Measurements from ENCODE around the gene RAB43.

The RAB43 gene

DNA sequence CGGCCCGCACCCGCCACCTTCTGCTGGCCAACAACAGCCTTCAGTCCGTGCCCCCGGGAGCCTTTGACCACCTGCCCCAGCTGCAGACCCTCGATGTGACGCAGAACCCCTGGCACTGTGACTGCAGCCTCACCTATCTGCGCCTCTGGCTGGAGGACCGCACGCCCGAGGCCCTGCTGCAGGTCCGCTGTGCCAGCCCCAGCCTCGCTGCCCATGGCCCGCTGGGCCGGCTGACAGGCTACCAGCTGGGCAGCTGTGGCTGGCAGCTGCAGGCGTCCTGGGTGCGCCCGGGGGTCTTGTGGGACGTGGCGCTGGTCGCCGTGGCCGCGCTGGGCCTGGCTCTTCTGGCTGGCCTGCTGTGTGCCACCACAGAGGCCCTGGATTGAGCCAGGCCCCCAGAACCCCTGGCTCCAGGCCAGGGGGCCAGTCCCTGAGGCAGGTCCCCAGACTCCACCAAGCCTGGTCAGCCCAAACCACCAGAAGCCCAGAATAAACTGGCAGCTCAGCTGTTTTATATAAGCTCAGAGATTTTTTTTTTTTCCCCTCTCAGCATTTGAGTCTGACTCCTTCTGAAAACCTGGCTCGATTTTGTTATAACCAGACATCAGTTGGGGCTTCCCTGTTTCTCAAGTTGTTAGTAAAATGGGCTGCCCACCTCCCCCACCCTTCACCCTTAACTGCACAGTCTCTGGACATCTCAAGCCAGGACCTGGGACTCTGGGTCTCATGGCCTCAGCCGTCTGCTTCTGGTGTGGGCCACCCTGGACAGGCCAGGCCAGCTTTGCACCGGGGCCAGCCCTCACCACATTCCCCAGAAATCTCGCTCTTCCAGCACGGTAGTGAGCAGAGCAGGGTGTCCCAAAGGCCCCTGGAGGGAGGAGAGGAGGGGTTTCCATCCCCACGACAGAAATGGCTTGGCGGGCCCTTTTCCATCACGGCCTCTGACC, 59.4 kb downstream of the RAB43 start:
- H3K9me3 ChIP-seq (ENCODE audit: control insufficient read depth in 1 of 2, low read length in 2 of 2), result no peaks in the 10 kb centered on the region
- H3K36me3 ChIP-seq (ENCODE audit: control insufficient read depth in 1 of 2, insufficient read depth in 2 of 2, low read length in 2 of 2), result no peaks in the 10 kb centered on the region
- H3K27me3 ChIP-seq (ENCODE audit: control insufficient read depth in 1 of 2, insufficient read depth in 2 of 2, low read length in 2 of 2), result no peaks in the 10 kb centered on the region
- no peak overlapping the region for H3K4me3 ChIP-seq (ENCODE audit: low read depth in 1 of 2, low read length in 2 of 2)
- no peak overlapping the region for H3K9ac ChIP-seq (ENCODE audit: low read depth in 1 of 2, low read length in 2 of 2)
- peaks cover 15 to 21% of the 10 kb centered on the region in 2 donors for H3K4me1 ChIP-seq (ENCODE audit: control insufficient read depth in 1 of 2, insufficient read depth in 2 of 2, low read length in 2 of 2)
- H3K27ac ChIP-seq (ENCODE audit: low read depth, low read length), result no peak overlapping the region

DNA sequence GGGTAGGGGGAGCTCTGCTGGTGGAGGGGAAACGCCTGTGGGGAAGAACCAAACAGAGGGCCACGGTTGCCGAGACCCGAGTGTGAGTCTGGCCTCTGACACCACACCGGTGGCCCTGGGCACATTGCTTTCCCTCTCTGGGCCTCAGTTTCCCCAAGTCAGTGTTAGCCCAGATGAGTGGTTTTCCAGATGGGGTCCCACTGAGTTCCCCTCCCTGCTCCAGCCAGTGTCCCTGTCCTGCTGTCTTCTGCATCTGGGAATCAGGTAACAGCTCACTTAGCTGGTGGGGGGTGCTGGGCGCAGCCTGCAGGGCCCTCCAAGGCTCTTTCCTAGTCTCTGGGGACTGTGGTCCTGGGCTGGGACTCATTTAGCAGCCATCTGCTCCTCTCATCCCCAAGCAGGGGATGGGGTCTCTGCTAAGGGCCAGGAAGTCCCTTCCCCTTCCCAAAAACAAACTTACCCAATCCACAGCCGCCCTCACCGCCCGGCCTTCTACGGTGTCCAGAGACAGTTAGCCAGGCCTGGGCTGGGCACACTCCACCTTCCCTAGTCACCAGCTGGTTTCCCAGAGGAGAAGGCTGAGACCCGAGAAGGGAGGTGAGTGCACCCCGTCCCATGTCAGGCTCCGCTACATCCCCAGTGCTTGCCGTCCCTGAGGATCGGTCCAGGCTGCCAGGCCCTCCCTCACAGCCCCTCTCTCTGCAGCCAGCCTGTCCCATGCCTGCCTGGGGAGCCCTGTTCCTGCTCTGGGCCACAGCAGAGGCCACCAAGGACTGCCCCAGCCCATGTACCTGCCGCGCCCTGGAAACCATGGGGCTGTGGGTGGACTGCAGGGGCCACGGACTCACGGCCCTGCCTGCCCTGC, 60.3 kb downstream of the RAB43 start:
- H3K36me3 ChIP-seq (ENCODE audit: control insufficient read depth in 1 of 2, insufficient read depth in 2 of 2, low read length in 2 of 2), result no peaks in the 10 kb centered on the region
- H3K27me3 ChIP-seq (ENCODE audit: control insufficient read depth in 1 of 2, insufficient read depth in 2 of 2, low read length in 2 of 2), result no peaks in the 10 kb centered on the region
- no peaks in the 10 kb centered on the region for H3K9me3 ChIP-seq (ENCODE audit: control insufficient read depth in 1 of 2, low read length in 2 of 2)
- H3K9ac ChIP-seq (ENCODE audit: low read depth in 1 of 2, low read length in 2 of 2), result no peak overlapping the region
- H3K4me1 ChIP-seq (ENCODE audit: control insufficient read depth in 1 of 2, insufficient read depth in 2 of 2, low read length in 2 of 2), result peaks cover 15 to 21% of the 10 kb centered on the region in 2 donors
- no peak overlapping the region for H3K27ac ChIP-seq (ENCODE audit: low read depth, low read length)
- H3K4me3 ChIP-seq (ENCODE audit: low read depth in 1 of 2, low read length in 2 of 2), result no peak overlapping the region

DNA sequence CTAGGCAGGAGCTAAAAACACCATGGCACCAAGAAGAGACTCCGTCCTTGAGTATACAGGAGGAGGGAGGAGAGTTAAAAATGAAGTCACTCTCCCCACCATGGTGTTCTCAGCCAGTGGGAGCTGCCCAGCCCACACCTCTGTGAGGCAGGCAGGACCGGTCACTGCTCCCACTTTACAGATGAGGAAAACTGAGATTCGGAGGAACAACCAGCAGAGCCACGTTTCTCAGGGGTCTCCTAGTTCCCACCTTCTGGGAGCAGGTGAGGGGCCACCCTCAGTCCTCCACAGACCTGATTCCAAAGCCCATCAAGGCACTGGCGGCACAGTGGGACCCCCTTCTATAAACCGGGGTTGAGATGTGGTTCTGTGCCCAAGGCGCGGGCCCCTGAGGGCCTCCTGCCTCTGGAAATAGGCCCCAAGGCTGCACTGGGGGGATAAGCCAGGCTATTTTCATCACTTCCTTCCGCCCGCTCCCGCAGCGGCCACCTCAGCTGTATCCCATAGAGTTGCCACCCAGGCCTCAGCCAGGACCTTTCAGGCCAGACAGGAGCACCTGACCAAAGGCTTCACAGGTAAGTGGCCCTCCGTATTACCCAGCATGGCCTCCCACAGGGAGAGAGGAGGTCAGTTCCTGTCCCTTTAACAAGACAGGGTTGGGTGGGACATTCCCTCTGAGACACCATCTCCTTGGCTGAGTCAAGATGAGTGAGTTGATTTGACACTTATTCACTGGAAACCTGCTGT, 61.2 kb downstream of the RAB43 start, which contains the start of gene GP9:
Gene GP9 (plus strand): TSS at position 504 of the 747 bp plus-strand sequence. CDS start 961 bp downstream, outside the sequence.
- H3K27ac ChIP-seq (ENCODE audit: low read depth, low read length), result no peak within 1 kb of the TSS
- H3K9me3 ChIP-seq (ENCODE audit: control insufficient read depth in 1 of 2, low read length in 2 of 2), result no peaks in the 10 kb centered on the region
- no peaks in the 10 kb centered on the region for H3K36me3 ChIP-seq (ENCODE audit: control insufficient read depth in 1 of 2, insufficient read depth in 2 of 2, low read length in 2 of 2)
- no peaks in the 10 kb centered on the region for H3K27me3 ChIP-seq (ENCODE audit: control insufficient read depth in 1 of 2, insufficient read depth in 2 of 2, low read length in 2 of 2)
- H3K4me1 ChIP-seq (ENCODE audit: control insufficient read depth in 1 of 2, insufficient read depth in 2 of 2, low read length in 2 of 2), result peaks cover 13 to 18% of the 10 kb centered on the region in 2 donors
- H3K4me3 ChIP-seq (ENCODE audit: low read depth in 1 of 2, low read length in 2 of 2), result no peak within 1 kb of the TSS
- H3K9ac ChIP-seq (ENCODE audit: low read depth in 1 of 2, low read length in 2 of 2), result no peak within 1 kb of the TSS

DNA sequence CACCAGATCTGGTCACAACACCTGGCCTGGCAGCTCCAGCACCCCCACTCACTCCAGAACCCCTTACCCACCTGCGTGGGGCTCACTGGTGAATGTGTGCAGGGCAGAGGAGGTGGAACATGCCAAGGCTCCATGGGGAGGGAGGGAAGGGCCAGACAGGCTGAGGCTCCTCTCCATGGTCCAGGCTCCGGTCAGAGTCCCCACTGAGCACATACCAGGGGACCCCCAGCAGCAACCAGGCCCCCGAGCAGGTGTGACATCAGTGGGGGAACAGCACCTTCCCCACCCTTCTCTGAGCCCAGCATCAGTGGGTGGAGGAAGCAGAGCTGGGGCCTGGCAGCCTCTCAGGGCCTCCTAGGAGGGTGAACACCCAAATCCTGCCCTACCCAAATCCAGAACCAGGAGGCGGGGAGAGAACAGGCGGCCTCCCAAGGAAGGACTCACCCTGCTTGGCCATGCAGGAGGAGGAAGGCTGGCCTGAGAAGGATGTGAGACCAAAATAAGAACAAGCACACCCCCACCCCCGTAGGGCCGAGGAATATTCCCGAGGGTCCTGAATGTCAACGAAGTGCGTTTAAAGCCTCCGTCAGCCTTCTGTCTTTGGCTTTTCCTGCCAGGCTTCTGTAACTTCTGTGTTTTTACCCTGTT, 62.2 kb downstream of the RAB43 start:
- Histone ChIP-seq H3K4me1 (ENCODE audit: control insufficient read depth in 1 of 2, insufficient read depth in 2 of 2, low read length in 2 of 2) (peaks cover 4 to 9% of the 10 kb centered on the region in 2 donors), H3K27me3 (ENCODE audit: control insufficient read depth in 1 of 2, insufficient read depth in 2 of 2, low read length in 2 of 2) (no peaks in the 10 kb centered on the region), H3K9me3 (ENCODE audit: control insufficient read depth in 1 of 2, low read length in 2 of 2) (no peaks in the 10 kb centered on the region), H3K36me3 (ENCODE audit: control insufficient read depth in 1 of 2, insufficient read depth in 2 of 2, low read length in 2 of 2) (no peaks in the 10 kb centered on the region), H3K4me3 (ENCODE audit: low read depth in 1 of 2, low read length in 2 of 2) (no peak overlapping the region), H3K9ac (ENCODE audit: low read depth in 1 of 2, low read length in 2 of 2) (no peak overlapping the region), H3K27ac (ENCODE audit: low read depth, low read length) (no peak overlapping the region)

DNA sequence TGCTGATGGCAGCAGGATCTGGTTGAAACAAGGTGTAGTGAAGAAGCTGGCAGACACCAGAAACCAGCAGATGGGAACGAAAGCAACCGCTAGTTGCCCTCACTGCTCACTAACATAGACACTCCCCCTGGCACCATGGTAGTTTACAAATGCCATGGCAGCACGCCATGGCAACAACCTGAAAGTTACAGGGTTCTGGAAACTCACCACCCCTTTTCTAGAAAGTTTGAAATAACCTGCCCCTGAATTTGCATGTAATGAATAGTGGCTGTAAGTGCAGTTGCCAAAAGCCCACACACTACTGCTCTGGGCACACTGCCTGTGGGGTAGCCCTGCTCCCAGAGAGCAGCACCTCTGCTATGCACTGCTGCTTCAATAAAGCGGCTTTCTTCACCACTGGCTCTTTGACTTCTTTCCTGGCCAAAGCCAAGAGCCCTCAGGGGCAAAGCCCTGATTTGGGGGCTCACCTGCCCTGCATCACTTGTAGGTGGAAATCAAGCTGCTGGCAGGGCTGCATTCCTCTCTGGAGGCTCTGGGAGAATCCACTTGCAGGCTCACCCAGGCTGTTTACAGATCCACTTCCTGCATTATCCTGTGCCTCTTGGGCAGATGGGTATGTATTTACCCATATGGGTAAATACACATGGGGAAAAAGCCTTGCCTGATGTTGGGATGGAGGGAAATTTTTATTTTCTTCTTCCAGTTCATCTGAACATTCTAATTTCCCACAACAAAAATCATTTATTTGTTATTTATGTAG, 63.0 kb downstream of the RAB43 start:
- Histone ChIP-seq H3K27me3 (ENCODE audit: control insufficient read depth in 1 of 2, insufficient read depth in 2 of 2, low read length in 2 of 2) (no peaks in the 10 kb centered on the region), H3K4me3 (ENCODE audit: low read depth in 1 of 2, low read length in 2 of 2) (no peak overlapping the region)

DNA sequence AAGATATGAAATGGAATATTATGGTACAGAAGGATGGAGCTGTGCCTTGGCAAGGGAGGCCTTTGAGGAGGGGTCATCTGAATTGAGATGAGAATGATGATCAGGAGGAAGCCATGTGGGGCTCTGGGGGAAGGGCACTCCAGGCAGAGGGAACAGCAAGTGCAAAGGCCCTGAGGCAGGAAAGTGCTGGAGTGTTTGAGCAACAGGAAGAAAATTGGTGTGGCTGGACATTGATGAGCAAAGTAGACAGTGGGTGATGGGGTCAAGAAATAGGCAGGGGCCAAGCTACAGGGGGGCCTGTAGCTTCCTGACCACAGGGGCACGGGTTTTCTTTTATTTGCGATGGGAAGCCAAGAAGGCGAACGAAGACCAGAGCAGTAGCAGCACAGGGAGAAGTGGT, 64.4 kb downstream of the RAB43 start:
- peaks cover 14 to 17% of the 10 kb centered on the region in 2 donors for H3K4me1 ChIP-seq (ENCODE audit: control insufficient read depth in 1 of 2, insufficient read depth in 2 of 2, low read length in 2 of 2)
- no peaks in the 10 kb centered on the region for H3K36me3 ChIP-seq (ENCODE audit: control insufficient read depth in 1 of 2, insufficient read depth in 2 of 2, low read length in 2 of 2)
- H3K27ac ChIP-seq (ENCODE audit: low read depth, low read length), result no peak overlapping the region
- no peak overlapping the region for H3K4me3 ChIP-seq (ENCODE audit: low read depth in 1 of 2, low read length in 2 of 2)
- H3K27me3 ChIP-seq (ENCODE audit: control insufficient read depth in 1 of 2, insufficient read depth in 2 of 2, low read length in 2 of 2), result no peaks in the 10 kb centered on the region
- H3K9me3 ChIP-seq (ENCODE audit: control insufficient read depth in 1 of 2, low read length in 2 of 2), result no peaks in the 10 kb centered on the region
- H3K9ac ChIP-seq (ENCODE audit: low read depth in 1 of 2, low read length in 2 of 2), result no peak overlapping the region

More for the DNA sequence above, 63.0 kb downstream of the RAB43 start:
- Histone ChIP-seq H3K36me3 (ENCODE audit: control insufficient read depth in 1 of 2, insufficient read depth in 2 of 2, low read length in 2 of 2) (no peaks in the 10 kb centered on the region), H3K27ac (ENCODE audit: low read depth, low read length) (no peak overlapping the region), H3K9ac (ENCODE audit: low read depth in 1 of 2, low read length in 2 of 2) (no peak overlapping the region), H3K9me3 (ENCODE audit: control insufficient read depth in 1 of 2, low read length in 2 of 2) (no peaks in the 10 kb centered on the region), H3K4me1 (ENCODE audit: control insufficient read depth in 1 of 2, insufficient read depth in 2 of 2, low read length in 2 of 2) (peaks cover 4 to 12% of the 10 kb centered on the region in 2 donors)

DNA sequence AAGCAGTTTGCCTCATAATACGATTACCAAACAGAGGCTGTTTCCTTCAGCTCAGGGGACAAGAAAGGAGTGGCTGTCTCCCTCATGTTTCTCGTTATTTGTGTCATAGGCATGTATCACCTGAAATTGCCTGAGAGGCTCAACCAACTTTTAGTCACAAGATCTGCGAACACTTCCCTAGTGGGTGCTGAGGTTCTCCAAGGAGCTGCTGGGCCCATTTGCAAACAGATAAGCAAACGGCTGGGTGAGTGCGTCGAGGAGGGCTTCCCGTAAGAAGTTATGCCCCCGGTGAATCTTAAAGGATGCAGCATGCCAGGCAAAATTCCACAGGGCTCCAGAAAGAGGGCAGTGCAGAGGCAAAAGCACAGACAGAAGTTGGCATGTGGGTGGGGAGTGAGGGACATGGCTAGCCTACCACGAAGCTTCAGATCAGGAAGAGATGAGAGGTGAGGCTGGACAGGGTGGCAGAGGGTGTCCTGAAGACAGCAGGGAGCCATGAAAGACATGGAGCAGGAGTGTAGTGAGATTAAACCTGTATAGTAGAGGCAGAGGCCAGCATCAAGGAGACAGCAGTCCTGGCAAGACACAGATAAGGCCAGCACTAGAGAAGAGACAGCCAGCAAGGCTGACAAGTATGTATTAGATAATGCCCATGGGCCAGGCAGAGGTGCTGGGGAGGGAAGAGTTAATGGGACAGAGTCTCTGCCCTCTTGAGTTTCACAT, 65.0 kb downstream of the RAB43 start:
- no peaks in the 10 kb centered on the region for H3K36me3 ChIP-seq (ENCODE audit: control insufficient read depth in 1 of 2, insufficient read depth in 2 of 2, low read length in 2 of 2)
- peaks cover 20 to 21% of the 10 kb centered on the region in 2 donors for H3K4me1 ChIP-seq (ENCODE audit: control insufficient read depth in 1 of 2, insufficient read depth in 2 of 2, low read length in 2 of 2)
- no peak overlapping the region for H3K27ac ChIP-seq (ENCODE audit: low read depth, low read length)
- H3K9ac ChIP-seq (ENCODE audit: low read depth in 1 of 2, low read length in 2 of 2), result no peak overlapping the region
- H3K27me3 ChIP-seq (ENCODE audit: control insufficient read depth in 1 of 2, insufficient read depth in 2 of 2, low read length in 2 of 2), result no peaks in the 10 kb centered on the region
- no peak overlapping the region for H3K4me3 ChIP-seq (ENCODE audit: low read depth in 1 of 2, low read length in 2 of 2)
- no peaks in the 10 kb centered on the region for H3K9me3 ChIP-seq (ENCODE audit: control insufficient read depth in 1 of 2, low read length in 2 of 2)

DNA sequence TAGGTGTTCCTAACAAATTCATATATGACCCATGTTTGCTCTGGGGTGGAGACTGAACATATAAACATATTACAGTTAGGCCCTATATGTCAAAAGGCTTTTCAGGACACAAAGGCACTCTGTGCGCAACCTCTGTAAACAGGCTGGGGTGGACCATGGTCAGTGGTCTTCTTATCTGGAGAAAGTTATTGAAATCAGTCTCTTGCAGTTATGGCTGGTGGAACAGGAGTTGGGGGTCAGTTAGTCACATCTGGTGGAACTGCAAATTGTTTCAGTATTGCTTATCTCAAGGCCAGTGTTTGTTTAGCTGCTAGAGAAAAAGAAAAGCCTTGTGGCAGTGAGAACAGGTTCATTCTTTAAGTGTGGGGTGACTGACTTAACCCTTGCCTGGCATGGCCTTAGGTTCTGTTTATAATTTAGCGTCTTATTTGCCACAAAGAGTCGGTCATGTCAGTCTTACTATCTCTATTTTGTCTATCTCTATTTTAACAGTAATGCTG, 66.9 kb downstream of the RAB43 start:
- H3K4me3 ChIP-seq (ENCODE audit: low read depth in 1 of 2, low read length in 2 of 2), result no peak overlapping the region
- no peaks in the 10 kb centered on the region for H3K9me3 ChIP-seq (ENCODE audit: control insufficient read depth in 1 of 2, low read length in 2 of 2)
- H3K27me3 ChIP-seq (ENCODE audit: control insufficient read depth in 1 of 2, insufficient read depth in 2 of 2, low read length in 2 of 2), result no peaks in the 10 kb centered on the region
- no peaks in the 10 kb centered on the region for H3K36me3 ChIP-seq (ENCODE audit: control insufficient read depth in 1 of 2, insufficient read depth in 2 of 2, low read length in 2 of 2)
- no peak overlapping the region for H3K9ac ChIP-seq (ENCODE audit: low read depth in 1 of 2, low read length in 2 of 2)
- no peak overlapping the region for H3K27ac ChIP-seq (ENCODE audit: low read depth, low read length)
- peaks cover 20 to 23% of the 10 kb centered on the region in 2 donors for H3K4me1 ChIP-seq (ENCODE audit: control insufficient read depth in 1 of 2, insufficient read depth in 2 of 2, low read length in 2 of 2)
